Neural cell (in vitro differentiated cells): Measurements from ENCODE around the gene ITGA5.

ENCODE experiments used
- CTCF ChIP-seq: fragments of 450-650 bp; IDR thresholded peaks from 2 replicates; pipeline ENCODE4 v1.5.1; 2014; ENCODE audit warnings: antibody characterized with exemption, mild to moderate bottlenecking, moderate library complexity; ENCODE audit not compliant: poor library complexity, severe bottlenecking
- EP300 ChIP-seq: fragments of 450-650 bp; conservative IDR thresholded peaks from 2 replicates; pipeline ENCODE4 v1.6.1; 2014; ENCODE audit warnings: antibody characterized with exemption, mild to moderate bottlenecking, moderate library complexity; ENCODE audit not compliant: poor library complexity, severe bottlenecking
- EZH2 ChIP-seq: fragments of 200-600, 300-800 bp; shearing (Covaris generic), sonication (generic); IDR thresholded peaks from 2 replicates; pipeline ENCODE4 v1.6.1; 2014; ENCODE audit warnings: antibody characterized with exemption, low read length, borderline replicate concordance, mild to moderate bottlenecking; ENCODE audit not compliant: insufficient read depth, poor library complexity, severe bottlenecking
- MXI1 ChIP-seq: fragments of 450-650 bp; conservative IDR thresholded peaks from 2 replicates; pipeline ENCODE4 v1.6.1; 2014; ENCODE audit warnings: antibody characterized with exemption, mild to moderate bottlenecking; ENCODE audit not compliant: poor library complexity, severe bottlenecking
- POLR2AphosphoS5 ChIP-seq: IDR thresholded peaks from 2 replicates; pipeline ENCODE4 v1.6.1; 2012
- RAD21 ChIP-seq: fragments of 450-650 bp; conservative IDR thresholded peaks from 2 replicates; pipeline ENCODE4 v1.6.1; 2014; ENCODE audit warnings: antibody characterized with exemption, mild to moderate bottlenecking, moderate library complexity
- REST ChIP-seq: IDR thresholded peaks from 2 replicates; pipeline ENCODE4 v1.6.1; 2012; ENCODE audit warnings: borderline replicate concordance
- TAF1 ChIP-seq: IDR thresholded peaks from 2 replicates; pipeline ENCODE4 v1.6.1; 2012; ENCODE audit warnings: low read depth

- TF ChIP-seq CTCF (no peak), EP300 (no peak), RAD21 (no peak), REST (no peak), POLR2AphosphoS5 (no peak), MXI1 (no peak), EZH2 (no peak), TAF1 (no peak)
These were observed 4.7 kb upstream of the ITGA5 start for GRCh38 chr12:54423816-54424150.
